ENCODE measurements around the gene BCAS3.
"Not testable (repeated sequence)": the region's sequence is repeated elsewhere in the genome, so short reads cannot be mapped to it uniquely, and the experiment has no call there.

The BCAS3 gene

DNA sequence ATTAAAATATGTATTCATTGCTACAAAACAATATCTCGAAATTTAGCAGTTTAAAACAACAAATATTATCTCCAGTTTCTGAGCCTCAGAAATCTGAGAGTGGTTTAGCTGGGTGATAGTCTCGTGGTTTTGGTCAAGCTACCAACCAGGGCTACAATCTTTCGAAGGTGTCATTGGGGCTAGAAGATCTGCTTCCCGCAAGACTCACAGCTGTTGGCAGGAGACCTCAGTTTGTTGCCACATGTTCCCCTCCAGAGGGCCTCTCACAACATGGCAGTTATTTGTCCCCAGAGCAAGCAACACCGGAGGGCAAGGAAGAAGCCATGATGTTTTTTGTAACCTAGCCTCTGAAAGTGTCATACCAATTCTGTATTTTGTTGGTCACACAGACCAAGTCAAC is 12.0 kb upstream of the BCAS3 start:
- no peak for DNase-seq (ENCODE audit: low read depth in 2 of 2)
- no peak overlapping the region for H3K4me3 ChIP-seq (replicated peaks in 1 of 2; ENCODE audit: low read depth in 2 of 2, low read length in 2 of 2)
- TF ChIP-seq, protein P1, sequence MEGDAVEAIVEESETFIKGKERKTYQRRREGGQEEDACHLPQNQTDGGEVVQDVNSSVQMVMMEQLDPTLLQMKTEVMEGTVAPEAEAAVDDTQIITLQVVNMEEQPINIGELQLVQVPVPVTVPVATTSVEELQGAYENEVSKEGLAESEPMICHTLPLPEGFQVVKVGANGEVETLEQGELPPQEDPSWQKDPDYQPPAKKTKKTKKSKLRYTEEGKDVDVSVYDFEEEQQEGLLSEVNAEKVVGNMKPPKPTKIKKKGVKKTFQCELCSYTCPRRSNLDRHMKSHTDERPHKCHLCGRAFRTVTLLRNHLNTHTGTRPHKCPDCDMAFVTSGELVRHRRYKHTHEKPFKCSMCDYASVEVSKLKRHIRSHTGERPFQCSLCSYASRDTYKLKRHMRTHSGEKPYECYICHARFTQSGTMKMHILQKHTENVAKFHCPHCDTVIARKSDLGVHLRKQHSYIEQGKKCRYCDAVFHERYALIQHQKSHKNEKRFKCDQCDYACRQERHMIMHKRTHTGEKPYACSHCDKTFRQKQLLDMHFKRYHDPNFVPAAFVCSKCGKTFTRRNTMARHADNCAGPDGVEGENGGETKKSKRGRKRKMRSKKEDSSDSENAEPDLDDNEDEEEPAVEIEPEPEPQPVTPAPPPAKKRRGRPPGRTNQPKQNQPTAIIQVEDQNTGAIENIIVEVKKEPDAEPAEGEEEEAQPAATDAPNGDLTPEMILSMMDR (IDR thresholded peaks at IDR 0.05; ENCODE audit: low read depth, low read length) = no peak

DNA sequence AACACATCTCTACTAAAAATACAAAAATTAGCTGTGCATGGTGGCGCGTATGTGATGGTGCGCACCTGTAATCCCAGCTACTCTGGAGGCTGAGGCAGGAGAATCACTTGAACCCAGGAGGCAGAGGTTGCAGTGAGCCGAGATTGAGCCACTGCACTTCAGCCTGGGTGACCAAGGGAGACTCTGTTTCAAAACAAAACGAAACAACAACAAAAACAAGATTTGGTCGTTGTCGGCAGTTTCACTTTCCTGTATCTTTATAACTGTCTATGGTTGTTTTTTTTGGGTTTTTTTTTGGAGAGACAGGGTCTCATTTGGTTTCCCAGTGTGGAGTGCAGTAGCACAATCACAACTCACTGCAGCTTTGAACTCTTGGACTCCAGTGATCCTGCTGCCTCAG is 8.9 kb upstream of the BCAS3 start:
- DNase-seq (ENCODE audit: low read depth in 2 of 2); H3K4me3 ChIP-seq (replicated peaks in 1 of 2; ENCODE audit: low read depth in 2 of 2, low read length in 2 of 2): not testable (repeated sequence)

DNA sequence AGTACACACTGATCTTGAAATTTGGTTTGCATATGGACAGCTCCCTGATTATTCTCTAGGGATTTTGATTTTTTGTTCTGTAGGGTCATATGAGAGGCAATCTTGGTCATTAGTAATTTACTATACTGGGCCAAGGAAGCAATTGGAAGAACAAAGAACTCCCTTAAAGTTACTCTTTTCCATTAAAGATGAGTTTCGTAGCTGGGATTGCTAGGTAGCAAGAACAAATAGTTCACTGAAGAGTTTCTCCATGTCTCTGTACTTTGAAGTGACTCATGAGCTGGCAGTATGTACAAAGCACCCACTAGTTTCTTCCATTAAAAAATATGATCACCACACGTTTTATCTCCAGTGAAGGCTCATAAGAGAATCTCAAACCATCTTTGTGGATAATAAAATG is 6.2 kb upstream of the BCAS3 start:
- TF ChIP-seq, protein P1 (IDR thresholded peaks at IDR 0.05; ENCODE audit: low read depth, low read length) = no peak
- DNase-seq (ENCODE audit: low read depth in 2 of 2) = peak in 1 of 2 donors; percentile 13
- H3K4me3 ChIP-seq (replicated peaks in 1 of 2; ENCODE audit: low read depth in 2 of 2, low read length in 2 of 2) = no peak overlapping the region

DNA sequence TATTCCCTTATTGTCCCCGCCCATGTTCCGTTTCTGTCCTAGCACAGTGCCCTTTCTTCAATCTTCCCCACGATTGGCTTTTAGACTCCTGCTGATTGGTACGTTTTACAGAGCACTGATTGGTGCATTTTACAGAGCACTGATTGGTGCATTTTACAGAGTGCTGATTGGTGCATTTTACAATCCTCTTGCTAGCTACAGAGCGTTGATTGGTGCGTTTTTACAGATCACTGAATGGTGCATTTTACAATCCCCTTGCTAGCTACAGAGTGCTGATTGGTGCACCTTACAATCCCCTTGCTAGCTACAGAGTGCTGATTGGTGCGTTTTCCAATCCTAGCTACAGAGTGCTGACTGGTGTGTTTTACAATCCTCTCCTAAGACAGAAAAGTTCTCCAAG is 3.0 kb upstream of the BCAS3 start:
- DNase-seq (ENCODE audit: low read depth in 2 of 2); H3K4me3 ChIP-seq (replicated peaks in 1 of 2; ENCODE audit: low read depth in 2 of 2, low read length in 2 of 2): not testable (repeated sequence)

DNA sequence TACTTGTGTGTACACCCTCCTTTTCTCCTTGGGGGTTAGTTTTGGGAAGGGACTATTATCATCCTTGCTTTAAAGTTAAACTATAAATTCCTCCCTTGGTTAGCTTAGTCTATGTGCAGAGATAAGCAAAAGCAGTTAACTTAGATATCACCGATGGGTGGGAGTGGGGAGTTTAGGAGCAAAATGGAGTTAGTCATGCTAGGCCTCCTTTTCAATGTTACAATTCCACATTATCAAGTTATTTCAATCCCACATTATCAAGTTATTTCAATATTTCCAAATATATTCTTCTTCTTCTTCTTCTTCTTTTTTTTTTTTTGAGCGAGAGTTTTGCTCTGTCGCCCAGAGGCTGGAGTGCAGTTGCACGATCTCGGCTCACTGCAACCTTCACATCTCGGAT is 1.7 kb upstream of the BCAS3 start:
- TF ChIP-seq, protein P1 (IDR thresholded peaks at IDR 0.05; ENCODE audit: low read depth, low read length) = no peak
- no peak for DNase-seq (ENCODE audit: low read depth in 2 of 2)
- H3K4me3 ChIP-seq (replicated peaks in 1 of 2; ENCODE audit: low read depth in 2 of 2, low read length in 2 of 2) = no peak overlapping the region

DNA sequence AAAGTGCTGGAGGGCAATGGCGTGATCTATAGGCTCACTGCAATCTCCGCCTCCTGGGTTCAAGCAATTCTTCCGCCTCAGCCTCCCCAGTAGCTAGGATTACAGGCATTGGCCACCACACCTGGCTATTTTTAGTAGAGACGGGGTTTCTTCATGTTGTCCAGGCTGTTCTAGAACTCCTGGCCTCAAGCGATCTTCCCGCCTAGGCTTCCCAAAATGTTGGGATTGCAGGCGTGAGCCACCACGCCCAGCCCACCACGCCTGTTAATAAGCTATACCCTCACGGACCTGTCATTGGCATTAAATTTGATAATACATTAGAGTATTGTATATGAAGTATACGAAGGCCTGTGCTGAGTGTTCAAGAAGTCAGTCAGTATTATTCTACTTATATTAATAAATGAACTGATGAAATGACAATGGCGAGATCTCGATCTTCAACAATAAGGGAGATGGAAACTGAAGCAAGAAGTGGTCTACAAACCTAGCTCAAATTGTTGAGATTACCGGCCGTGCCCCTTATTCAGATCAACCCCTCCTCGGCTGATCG is 818 bp upstream of the BCAS3 start:
- H3K4me3 ChIP-seq (replicated peaks in 1 of 2; ENCODE audit: low read depth in 2 of 2, low read length in 2 of 2) = peak overlapping the region; percentile 86 to 92
- DNase-seq (ENCODE audit: low read depth in 2 of 2) = no peak

DNA sequence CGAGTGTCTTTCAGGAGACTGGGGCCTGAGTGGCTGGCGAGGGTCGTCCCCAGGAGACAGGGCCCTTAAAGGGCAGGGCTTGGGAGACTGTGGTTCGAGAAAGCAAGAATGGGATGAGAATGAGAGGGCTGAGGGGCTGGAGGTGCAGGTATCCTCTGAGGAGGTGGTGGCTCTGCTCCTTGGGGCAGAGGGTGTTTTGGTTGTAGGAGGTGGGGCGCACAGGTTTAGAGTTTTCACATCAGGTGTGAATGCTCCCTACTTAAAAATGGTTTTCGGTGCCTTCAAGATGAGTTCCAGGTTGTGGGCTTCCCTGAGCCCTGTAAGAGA is 430 bp downstream of the BCAS3 start:
- TF ChIP-seq, protein P1 (IDR thresholded peaks at IDR 0.05; ENCODE audit: low read depth, low read length) = no peak
- peak overlapping the region; percentile 86 to 92 for H3K4me3 ChIP-seq (replicated peaks in 1 of 2; ENCODE audit: low read depth in 2 of 2, low read length in 2 of 2)
- no peak for DNase-seq (ENCODE audit: low read depth in 2 of 2)

More for the DNA sequence above, 818 bp upstream of the BCAS3 start:
- TF ChIP-seq, protein P1 (IDR thresholded peaks at IDR 0.05; ENCODE audit: low read depth, low read length) = no peak

DNA sequence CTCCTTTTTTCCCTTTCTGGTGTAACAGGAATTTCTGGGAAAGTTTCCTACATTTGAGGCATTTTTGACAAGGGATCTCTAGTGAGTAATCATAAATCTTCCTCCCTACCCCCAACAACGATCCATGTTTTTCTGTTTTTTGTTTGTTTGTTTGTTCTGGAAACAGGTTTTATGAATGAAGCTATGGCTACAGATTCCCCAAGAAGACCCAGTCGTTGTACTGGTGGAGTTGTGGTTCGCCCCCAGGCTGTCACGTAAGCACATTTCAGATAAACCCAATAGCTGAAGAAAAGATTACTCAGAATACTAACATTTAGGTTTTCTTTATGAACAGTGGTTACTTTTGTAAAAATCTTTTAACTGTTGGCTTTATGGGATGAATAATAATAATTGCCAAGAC is 1.6 kb downstream of the BCAS3 start:
- no peak for DNase-seq (ENCODE audit: low read depth in 2 of 2)
- no peak overlapping the region for H3K4me3 ChIP-seq (replicated peaks in 1 of 2; ENCODE audit: low read depth in 2 of 2, low read length in 2 of 2)
- TF ChIP-seq, protein P1 (IDR thresholded peaks at IDR 0.05; ENCODE audit: low read depth, low read length) = no peak
